Colonic mucosa (tissue), 4 donors: Measurements from ENCODE around the gene GRIK4. TPM values are rescaled to one million over a fixed set of nuclear protein-coding genes. Genes with fewer than 3 reads are reported as not detected.

Source experiments
- DNase-seq: peaks from one replicate; pipeline ENCODE4 v3.0.0-alpha.2; 2020
- H3K27ac ChIP-seq: fragments of 200-600 bp; one replicate; pipeline ENCODE4 v1.8.0; 2021
- H3K27me3 ChIP-seq: fragments of 200-600 bp; one replicate; pipeline ENCODE4 v1.8.0; 2021
- H3K36me3 ChIP-seq: fragments of 200-600 bp; one replicate; pipeline ENCODE4 v1.8.0; 2021
- H3K4me1 ChIP-seq: fragments of 200-600 bp; one replicate; pipeline ENCODE4 v1.8.0; 2021; ENCODE audit warnings: mild to moderate bottlenecking
- H3K4me3 ChIP-seq: fragments of 200-600 bp; one replicate; pipeline ENCODE4 v1.8.0; 2021
- H3K9ac ChIP-seq, 2 donors: one replicate each; pipeline ENCODE4 v1.7.0; 2013; ENCODE audit warnings: control low read depth in 2 of 2, low read depth in 2 of 2, low read length in 2 of 2
- H3K9me3 ChIP-seq: fragments of 200-600 bp; one replicate; pipeline ENCODE4 v1.8.0; 2021
- CTCF ChIP-seq: fragments of 200-600 bp; IDR thresholded peaks from one replicate; pipeline ENCODE4 v1.8.0; 2022; ENCODE audit warnings: antibody characterized with exemption, mild to moderate bottlenecking
- intact Hi-C: fragments of 100-400 bp; cut with DNase I; formaldehyde crosslinking; loops from one replicate; pipeline ENCODE4 v1.14.1; 2022
- total RNA-seq, 2 donors: library from RNA; stranded (reverse); fragmentation: NEBNext Ultra II Directional in 1 of 2; extraction: Animal tissue kit (Norgen Biotek cat#: 25700) in 1 of 2; gene quantifications; one replicate each; pipeline ENCODE4 v1.2.1, GENCODE V29; 2021
- donor health status: healthy.
- donor health status: DM: no; HTN: no; CAD: no.
- donor health status: DM: no; HTN: no; CAD: no.

The GRIK4 gene
- total RNA-seq, 2 donors from 2014 or later = 0.10 to 0.21 TPM

- no peak for TF ChIP-seq CTCF
- H3K27ac ChIP-seq = no peak overlapping the region
- intact Hi-C loops = no loop called here
- H3K9me3 ChIP-seq = no peaks in the 10 kb centered on the region
- DNase-seq = no peak
- H3K36me3 ChIP-seq = no peaks in the 10 kb centered on the region
- no peaks in the 10 kb centered on the region for H3K27me3 ChIP-seq
- no peak overlapping the region for H3K9ac ChIP-seq
- H3K4me1 ChIP-seq = no peaks in the 10 kb centered on the region
- H3K4me3 ChIP-seq = no peak overlapping the region
Measured at GRCh38 chr11:120646206-120646605, 134.7 kb downstream of the GRIK4 start.

DNA sequence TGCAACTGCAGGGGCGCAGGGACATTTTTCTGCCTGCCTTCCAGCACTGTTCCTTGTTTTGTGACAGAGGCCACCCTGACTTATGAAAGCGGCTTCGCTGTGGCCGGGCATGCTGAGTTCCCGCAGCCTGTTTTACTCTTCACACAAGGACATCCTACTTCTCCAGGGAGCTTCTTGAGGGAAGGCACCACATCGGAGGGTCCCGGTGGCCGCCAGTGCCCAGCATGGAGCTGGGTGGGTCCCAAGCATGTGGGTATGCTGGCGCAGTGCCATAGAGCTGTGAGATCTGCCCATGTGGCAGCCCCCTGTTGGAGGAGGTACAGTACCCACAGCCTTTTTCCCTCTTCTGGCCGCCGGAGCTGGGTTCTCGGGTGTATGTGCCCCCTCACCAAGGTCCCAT, 136.1 kb downstream of the GRIK4 start:
- DNase-seq = no peak
- H3K4me1 ChIP-seq = no peaks in the 10 kb centered on the region
- no peaks in the 10 kb centered on the region for H3K9me3 ChIP-seq
- H3K27me3 ChIP-seq = no peaks in the 10 kb centered on the region
- H3K27ac ChIP-seq = no peak overlapping the region
- no peak overlapping the region for H3K9ac ChIP-seq
- TF ChIP-seq CTCF = no peak
- H3K4me3 ChIP-seq = no peak overlapping the region
- no peaks in the 10 kb centered on the region for H3K36me3 ChIP-seq
- intact Hi-C loops = no loop called here

- Histone ChIP-seq H3K36me3 (no peaks in the 10 kb centered on the region), H3K9ac (no peak overlapping the region), H3K9me3 (no peaks in the 10 kb centered on the region), H3K4me3 (no peak overlapping the region), H3K27me3 (no peaks in the 10 kb centered on the region), H3K4me1 (no peaks in the 10 kb centered on the region), H3K27ac (no peak overlapping the region)
- intact Hi-C loops = no loop called here
- TF ChIP-seq CTCF = no peak
- no peak for DNase-seq
Measured at GRCh38 chr11:120648771-120649170, 137.2 kb downstream of the GRIK4 start.

DNA sequence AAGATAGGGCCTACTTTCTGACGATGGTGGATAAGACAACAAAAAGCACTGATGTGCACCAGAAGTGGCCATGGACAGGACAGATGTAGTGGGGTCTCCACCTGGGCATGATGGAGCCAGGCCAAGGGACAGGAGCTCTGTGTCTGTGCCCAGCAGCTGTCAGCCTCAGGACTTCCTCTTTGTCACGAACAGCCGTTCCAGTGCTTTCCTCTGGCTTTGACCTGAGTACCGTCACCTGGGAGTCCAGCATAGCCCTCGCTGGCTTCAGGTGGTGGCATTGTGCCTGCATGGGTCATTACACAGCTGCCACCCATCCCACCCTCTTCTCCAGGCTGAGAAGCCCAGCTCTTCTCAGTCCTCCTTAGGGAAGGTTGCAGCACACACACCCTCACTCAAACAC, 137.8 kb downstream of the GRIK4 start:
- no peak for DNase-seq

GRCh38 chr11:120651396-120651795, 139.8 kb downstream of the GRIK4 start:
- TF ChIP-seq CTCF = no peak
- no peaks in the 10 kb centered on the region for H3K4me1 ChIP-seq
- DNase-seq = no peak
- no peaks in the 10 kb centered on the region for H3K36me3 ChIP-seq
- H3K4me3 ChIP-seq = no peak overlapping the region
- H3K9me3 ChIP-seq = no peaks in the 10 kb centered on the region
- no peak overlapping the region for H3K9ac ChIP-seq
- H3K27me3 ChIP-seq = no peaks in the 10 kb centered on the region
- intact Hi-C loops = no loop called here
- no peak overlapping the region for H3K27ac ChIP-seq

More for the DNA sequence above, 137.8 kb downstream of the GRIK4 start:
- Histone ChIP-seq H3K9ac (no peak overlapping the region), H3K4me1 (no peaks in the 10 kb centered on the region), H3K27me3 (no peaks in the 10 kb centered on the region), H3K9me3 (no peaks in the 10 kb centered on the region), H3K27ac (no peak overlapping the region), H3K4me3 (no peak overlapping the region), H3K36me3 (no peaks in the 10 kb centered on the region)
- TF ChIP-seq CTCF = no peak
- intact Hi-C loops = no loop called here

- Histone ChIP-seq H3K9me3 (no peaks in the 10 kb centered on the region), H3K9ac (no peak overlapping the region), H3K27ac (no peak overlapping the region), H3K36me3 (no peaks in the 10 kb centered on the region), H3K4me3 (no peak overlapping the region), H3K4me1 (no peaks in the 10 kb centered on the region), H3K27me3 (no peaks in the 10 kb centered on the region)
- TF ChIP-seq CTCF = no peak
- DNase-seq = no peak
- intact Hi-C loops = no loop called here
Measured at GRCh38 chr11:120651836-120652235, 140.3 kb downstream of the GRIK4 start.
